Keratinocyte (primary cell): ENCODE results near the gene PRKX.

Experiments used
- CTCF ChIP-seq, 3 experiments: IDR thresholded peaks in 1 of 3; conservative IDR thresholded peaks in 1 of 3; optimal IDR thresholded peaks in 1 of 3; 2 replicates in 2 of 3; 3 replicates in 1 of 3; pipeline versions ENCODE3 to v1.5.1; 2011; ENCODE audit warnings: low read length in 3 of 3, mild to moderate bottlenecking in 3 of 3, moderate library complexity in 2 of 3, control low read depth in 1 of 3, inconsistent platforms in 1 of 3; ENCODE audit not compliant: insufficient read depth in 2 of 3; ENCODE audit errors: extremely low read depth in 1 of 3
- EZH2 ChIP-seq: IDR thresholded peaks from one replicate; pipeline ENCODE4 v1.6.1; 2012; ENCODE audit warnings: inconsistent platforms, mild to moderate bottlenecking, low read length, moderate library complexity

DNA sequence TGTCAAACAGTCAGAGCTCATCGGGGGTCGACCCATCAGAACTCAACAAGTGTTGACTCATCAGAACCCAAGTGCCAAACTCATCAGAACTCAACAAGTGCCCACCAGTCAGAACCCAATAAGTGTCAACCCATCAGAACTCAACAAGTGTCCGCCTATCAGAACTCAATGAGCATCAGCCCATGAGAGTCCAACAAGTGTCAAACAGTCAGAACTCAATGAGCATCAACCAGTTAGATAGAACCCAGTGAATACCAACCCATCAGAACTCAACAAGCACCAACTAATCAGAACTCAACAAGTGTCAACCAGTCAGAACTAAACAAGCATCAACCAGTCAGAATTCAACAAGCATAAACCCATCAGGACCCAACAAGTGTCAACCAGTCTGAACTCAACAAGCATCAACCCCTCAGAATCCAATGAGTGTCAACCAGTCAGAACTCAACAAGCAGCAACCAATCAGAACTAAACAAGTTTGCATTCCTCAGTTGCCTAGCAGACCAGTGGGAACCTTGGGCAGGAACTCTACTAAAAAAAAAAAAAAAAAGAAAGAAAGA, 115.3 kb downstream of the PRKX start:
- TF ChIP-seq EZH2, result no peak
- no peak for TF ChIP-seq CTCF (optimal IDR thresholded peaks at IDR 0.05 in 1 of 3, IDR thresholded peaks at IDR 0.05 in 1 of 3, conservative IDR thresholded peaks at IDR 0.05 in 1 of 3; ENCODE audit: extremely low read depth in 1 of 3, insufficient read depth in 2 of 3, low read length in 3 of 3)
